SU-DHL-6 (cell line): ENCODE measurements around the gene TMED1.

ENCODE experiments used
- CTCF ChIP-seq: fragments of 200-600 bp; sonication (generic); IDR thresholded peaks from one replicate; pipeline ENCODE4 v1.5.1; 2017; ENCODE audit warnings: antibody characterized with exemption, mild to moderate bottlenecking, low read length, moderate library complexity; ENCODE audit not compliant: insufficient read depth, poor library complexity, severe bottlenecking
- EZH2phosphoT487 ChIP-seq: fragments of 200-600 bp; sonication (generic), shearing (Covaris generic); conservative IDR thresholded peaks from 2 replicates; pipeline ENCODE4 v1.6.1; 2018; ENCODE audit warnings: mild to moderate bottlenecking, antibody characterized with exemption, low read length, moderate library complexity, mixed read lengths

GRCh38 chr19:10830931-10831779 is 4.9 kb downstream of the TMED1 start:
- TF ChIP-seq CTCF (no peak), EZH2phosphoT487 (no peak)
